GM21367 (cell line): ENCODE measurements around the gene ADGRB2.

Experiments used
- ATAC-seq: cut with Tn5 transposase; IDR thresholded peaks from one replicate; pipeline ENCODE4 v1.9.1; 2021; ENCODE audit not compliant: unreplicated experiment

Gene ADGRB2

GRCh38 chr1:31765041-31765467, 914 bp upstream of the ADGRB2 start:
- no peak for ATAC-seq

DNA sequence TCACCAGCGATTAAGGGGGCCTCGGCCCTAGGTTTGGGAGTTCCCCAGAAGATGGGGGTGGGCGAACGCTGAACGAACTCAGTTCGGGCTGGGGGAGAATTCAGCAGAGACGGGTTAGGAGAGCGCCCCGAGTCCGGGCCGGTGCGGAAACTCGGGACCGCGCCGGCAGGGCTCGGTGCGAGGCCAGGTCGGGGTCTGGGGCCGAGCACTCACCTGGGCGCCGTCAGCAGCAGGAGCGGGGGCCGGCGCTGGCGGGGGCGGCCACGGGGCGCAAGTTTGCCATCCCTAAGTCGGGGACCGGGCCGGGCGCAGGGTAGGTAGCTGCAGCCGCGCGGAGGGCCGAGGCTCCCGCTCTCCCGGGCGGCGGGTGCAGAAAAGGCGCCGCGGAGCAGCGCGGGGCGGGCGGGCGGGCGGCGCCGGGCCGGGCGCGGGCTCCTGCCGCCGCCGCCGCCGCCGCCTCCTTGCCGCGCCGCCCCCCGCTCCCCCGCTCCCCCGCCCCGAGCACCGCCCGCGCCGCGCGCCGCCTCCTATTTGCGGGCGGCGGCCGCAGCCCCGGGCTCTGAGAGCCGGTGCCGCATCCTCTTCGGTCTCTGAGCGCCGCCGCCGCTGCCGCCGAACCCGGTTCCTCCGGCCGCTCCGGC, 349 bp downstream of the ADGRB2 start:
- ATAC-seq: no peak

- no peak for ATAC-seq
Measured at GRCh38 chr1:31762726-31763670, 1.1 kb downstream of the ADGRB2 start.

GRCh38 chr1:31762323-31762722, 1.8 kb downstream of the ADGRB2 start:
- ATAC-seq: no peak

- ATAC-seq: no peak
Measured at GRCh38 chr1:31761883-31762282, 2.3 kb downstream of the ADGRB2 start.

- no peak for ATAC-seq
Measured at GRCh38 chr1:31760471-31761470, 3.4 kb downstream of the ADGRB2 start.

DNA sequence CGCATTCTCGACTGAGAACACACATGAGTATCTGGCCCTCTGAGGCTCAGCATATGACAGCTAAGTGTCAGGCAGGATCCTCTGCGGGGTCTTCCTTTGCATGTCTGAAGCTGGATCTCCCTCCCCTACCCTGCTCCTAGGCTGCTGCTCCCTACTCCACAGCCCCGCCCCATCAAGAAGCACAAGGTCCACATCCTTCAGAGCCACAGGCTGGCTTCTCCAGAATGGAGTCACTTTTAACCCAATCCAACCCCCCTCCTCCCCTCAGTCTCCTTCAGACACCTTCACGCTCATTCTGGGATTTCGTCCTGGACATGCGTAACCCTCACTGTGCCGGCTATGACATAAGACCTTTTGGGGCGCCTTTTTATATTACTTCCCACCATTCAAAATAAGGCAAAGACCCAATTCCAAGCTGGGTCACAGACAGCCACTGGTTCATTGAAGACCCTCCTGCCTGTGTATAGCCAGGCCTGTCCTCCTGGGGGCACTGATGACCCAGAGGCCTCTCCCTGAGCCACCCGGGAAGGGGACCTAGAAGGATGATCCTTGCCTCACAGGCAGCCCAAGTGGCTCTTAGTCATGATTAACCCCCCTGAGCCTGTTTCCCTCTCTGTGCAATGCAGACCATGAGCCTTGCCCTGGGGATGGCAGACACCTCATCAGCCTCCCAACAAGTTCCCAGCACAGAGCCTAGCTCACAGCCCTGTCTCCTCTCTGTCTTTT, 4.7 kb downstream of the ADGRB2 start:
- ATAC-seq: no peak

- no peak for ATAC-seq
Measured at GRCh38 chr1:31758823-31759222, 5.3 kb downstream of the ADGRB2 start.

- ATAC-seq: no peak
Measured at GRCh38 chr1:31757989-31758388, 6.2 kb downstream of the ADGRB2 start.

DNA sequence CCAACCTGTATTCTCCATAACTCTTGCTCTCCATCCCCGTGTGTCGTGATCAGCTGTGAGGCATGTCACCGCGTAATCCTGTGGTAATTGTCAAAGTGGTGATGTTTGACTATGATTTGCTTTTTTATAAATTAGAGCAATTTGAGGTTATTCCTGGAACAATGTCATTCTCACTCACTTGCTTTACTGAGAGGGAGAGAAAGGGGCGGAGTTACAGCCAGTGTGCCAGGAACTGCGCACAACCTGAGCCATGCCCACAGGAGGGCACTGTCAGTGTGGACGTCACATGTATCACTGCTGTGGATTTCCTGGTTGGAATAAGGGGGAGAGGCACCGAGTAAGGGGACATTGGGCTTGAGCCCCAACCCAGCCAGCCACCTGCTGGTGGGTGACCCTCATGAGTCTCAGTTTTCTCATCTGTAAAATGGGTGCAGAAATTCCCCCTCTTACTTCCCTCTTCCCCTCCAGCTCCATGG, 6.9 kb downstream of the ADGRB2 start:
- no peak for ATAC-seq

- ATAC-seq: no peak
Measured at GRCh38 chr1:31756578-31756977, 7.6 kb downstream of the ADGRB2 start.

GRCh38 chr1:31755850-31756492, 8.2 kb downstream of the ADGRB2 start:
- ATAC-seq: no peak

GRCh38 chr1:31755197-31755611, 8.9 kb downstream of the ADGRB2 start:
- no peak for ATAC-seq

- ATAC-seq: no peak
Measured at GRCh38 chr1:31754397-31754796, 9.7 kb downstream of the ADGRB2 start.

GRCh38 chr1:31753707-31754349, 10.3 kb downstream of the ADGRB2 start:
- ATAC-seq: no peak

DNA sequence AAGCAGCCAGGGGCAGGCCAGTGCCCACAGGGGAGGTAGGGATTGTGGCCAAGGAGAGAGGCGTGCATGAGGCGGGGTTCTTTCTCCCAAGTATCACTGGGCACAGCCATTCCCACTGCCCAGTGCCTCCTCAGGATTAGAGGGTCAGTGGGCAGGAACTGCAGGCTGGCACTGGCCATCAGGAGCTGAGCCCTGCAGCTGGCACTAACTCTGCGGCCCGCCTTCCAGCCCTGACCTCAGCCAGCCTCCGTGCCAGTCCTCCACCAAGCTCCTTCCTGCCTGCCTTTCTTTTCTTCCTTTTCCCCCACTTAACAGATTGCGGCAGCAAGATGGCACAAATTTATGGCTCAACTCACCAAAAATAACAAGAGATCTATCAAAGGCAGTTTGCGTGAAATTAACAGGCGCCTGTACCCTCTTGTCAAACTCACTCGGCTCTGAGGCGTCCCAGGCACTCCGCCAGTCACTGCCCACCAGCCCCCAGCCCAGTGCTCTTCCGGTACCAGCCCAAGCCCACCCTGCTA, 11.1 kb downstream of the ADGRB2 start:
- no peak for ATAC-seq

- no peak for ATAC-seq
Measured at GRCh38 chr1:31752258-31752657, 11.9 kb downstream of the ADGRB2 start.

DNA sequence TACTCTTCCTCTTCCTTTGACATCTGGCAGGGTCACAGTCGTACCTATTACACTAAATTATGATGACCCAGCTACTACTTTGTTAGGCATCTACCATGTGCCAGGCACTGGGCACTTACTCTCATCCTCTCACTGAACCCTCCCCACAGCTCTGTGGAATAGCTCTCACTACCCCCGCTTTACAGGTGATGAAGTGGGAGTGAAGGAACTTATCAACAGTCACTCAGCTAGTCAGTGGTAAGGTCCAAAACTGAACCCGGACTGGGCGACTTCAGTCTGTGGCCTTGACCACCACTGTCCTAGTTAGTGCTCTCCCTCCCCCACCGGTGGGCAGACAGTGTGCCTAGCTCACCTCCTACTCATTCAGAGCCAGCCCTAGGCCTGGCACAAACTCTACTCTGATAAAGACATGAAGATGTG, 12.3 kb downstream of the ADGRB2 start:
- ATAC-seq: no peak
